ENCODE measurements around the gene FAM3A. TPM values are rescaled to one million over a fixed set of nuclear protein-coding genes. Genes with fewer than 3 reads are reported as not detected.
A peak's percentile ranks its signal among the peaks of the same experiment; 100 is the strongest.

FAM3A gene
- total and polyA plus RNA-seq, 9 of the 15 experiments (the other 6 are each of a cell fraction or from before 2014, with no cell fraction given) = 0.75 to 70.6 (median 27.0) TPM

DNA sequence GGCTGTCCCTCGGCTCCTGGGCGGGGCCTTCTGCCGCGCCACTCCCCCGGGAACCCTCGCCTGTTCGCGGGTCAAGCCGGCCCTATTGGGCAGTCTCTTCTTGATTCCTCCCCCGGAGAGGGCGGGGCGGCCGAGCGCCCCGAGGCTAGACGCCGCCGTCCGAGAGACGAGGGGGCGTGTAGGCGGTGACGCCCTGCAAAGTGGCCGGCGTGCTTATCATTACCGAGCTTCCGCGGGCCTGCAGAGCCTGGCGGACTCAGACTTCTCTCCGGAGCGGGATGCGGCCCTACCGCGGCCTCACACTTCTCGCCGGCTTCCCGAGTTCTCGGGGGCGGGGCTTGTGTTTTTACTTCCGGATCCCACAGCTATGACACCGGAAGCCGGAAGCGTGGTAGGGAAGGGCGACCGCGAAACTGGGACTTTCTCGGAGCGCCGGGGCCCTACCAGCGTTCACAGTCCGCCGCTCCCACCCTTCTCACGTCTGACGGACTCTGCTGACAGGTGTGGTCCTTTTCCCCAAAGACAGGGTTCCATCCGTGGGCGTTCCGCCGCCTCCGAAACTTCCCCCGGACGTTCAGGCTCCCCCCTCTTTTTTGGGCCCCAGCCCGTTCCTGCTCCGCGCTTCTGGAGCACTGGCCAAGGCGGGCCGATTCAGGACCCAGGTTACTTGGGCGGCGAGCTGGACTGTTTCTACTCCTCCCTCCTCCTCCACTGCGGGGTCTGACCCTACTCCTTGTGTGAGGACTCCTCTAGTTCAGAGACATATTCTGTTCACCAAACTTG is 31.4 kb upstream of the FAM3A start, which contains the start of gene IKBKG (continued):
- TF ChIP-seq, protein P1, sequence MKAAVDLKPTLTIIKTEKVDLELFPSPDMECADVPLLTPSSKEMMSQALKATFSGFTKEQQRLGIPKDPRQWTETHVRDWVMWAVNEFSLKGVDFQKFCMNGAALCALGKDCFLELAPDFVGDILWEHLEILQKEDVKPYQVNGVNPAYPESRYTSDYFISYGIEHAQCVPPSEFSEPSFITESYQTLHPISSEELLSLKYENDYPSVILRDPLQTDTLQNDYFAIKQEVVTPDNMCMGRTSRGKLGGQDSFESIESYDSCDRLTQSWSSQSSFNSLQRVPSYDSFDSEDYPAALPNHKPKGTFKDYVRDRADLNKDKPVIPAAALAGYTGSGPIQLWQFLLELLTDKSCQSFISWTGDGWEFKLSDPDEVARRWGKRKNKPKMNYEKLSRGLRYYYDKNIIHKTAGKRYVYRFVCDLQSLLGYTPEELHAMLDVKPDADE (conservative IDR thresholded peaks at IDR 0.05; ENCODE audit: control insufficient read depth, low read depth, low read length) = no peak; the same call in 1 of the 2 replicates
- TF ChIP-seq YY1 (IDR thresholded peaks at IDR 0.05; ENCODE audit: borderline replicate concordance in 1 of 3, control insufficient read depth in 1 of 3, extremely low read depth in 1 of 3, insufficient read depth in 3 of 3, insufficient read length in 1 of 3, insufficient replicate concordance in 2 of 3, low read depth in 1 of 3, low read length in 2 of 3) = peak in 1 of 3 experiments; percentile 36
- TF ChIP-seq, protein P2, sequence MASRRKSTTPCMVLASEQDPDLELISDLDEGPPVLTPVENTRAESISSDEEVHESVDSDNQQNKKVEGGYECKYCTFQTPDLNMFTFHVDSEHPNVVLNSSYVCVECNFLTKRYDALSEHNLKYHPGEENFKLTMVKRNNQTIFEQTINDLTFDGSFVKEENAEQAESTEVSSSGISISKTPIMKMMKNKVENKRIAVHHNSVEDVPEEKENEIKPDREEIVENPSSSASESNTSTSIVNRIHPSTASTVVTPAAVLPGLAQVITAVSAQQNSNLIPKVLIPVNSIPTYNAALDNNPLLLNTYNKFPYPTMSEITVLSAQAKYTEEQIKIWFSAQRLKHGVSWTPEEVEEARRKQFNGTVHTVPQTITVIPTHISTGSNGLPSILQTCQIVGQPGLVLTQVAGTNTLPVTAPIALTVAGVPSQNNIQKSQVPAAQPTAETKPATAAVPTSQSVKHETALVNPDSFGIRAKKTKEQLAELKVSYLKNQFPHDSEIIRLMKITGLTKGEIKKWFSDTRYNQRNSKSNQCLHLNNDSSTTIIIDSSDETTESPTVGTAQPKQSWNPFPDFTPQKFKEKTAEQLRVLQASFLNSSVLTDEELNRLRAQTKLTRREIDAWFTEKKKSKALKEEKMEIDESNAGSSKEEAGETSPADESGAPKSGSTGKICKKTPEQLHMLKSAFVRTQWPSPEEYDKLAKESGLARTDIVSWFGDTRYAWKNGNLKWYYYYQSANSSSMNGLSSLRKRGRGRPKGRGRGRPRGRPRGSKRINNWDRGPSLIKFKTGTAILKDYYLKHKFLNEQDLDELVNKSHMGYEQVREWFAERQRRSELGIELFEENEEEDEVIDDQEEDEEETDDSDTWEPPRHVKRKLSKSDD (conservative IDR thresholded peaks at IDR 0.05; ENCODE audit: low read length) = no peak
- TF ChIP-seq, protein P3, sequence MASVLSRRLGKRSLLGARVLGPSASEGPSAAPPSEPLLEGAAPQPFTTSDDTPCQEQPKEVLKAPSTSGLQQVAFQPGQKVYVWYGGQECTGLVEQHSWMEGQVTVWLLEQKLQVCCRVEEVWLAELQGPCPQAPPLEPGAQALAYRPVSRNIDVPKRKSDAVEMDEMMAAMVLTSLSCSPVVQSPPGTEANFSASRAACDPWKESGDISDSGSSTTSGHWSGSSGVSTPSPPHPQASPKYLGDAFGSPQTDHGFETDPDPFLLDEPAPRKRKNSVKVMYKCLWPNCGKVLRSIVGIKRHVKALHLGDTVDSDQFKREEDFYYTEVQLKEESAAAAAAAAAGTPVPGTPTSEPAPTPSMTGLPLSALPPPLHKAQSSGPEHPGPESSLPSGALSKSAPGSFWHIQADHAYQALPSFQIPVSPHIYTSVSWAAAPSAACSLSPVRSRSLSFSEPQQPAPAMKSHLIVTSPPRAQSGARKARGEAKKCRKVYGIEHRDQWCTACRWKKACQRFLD (CRISPR knock-in tag; IDR thresholded peaks at IDR 0.05) = no peak
- TF ChIP-seq RHOXF2B (CRISPR knock-in tag; conservative IDR thresholded peaks at IDR 0.05) = no peak
- TF ChIP-seq, protein P4, sequence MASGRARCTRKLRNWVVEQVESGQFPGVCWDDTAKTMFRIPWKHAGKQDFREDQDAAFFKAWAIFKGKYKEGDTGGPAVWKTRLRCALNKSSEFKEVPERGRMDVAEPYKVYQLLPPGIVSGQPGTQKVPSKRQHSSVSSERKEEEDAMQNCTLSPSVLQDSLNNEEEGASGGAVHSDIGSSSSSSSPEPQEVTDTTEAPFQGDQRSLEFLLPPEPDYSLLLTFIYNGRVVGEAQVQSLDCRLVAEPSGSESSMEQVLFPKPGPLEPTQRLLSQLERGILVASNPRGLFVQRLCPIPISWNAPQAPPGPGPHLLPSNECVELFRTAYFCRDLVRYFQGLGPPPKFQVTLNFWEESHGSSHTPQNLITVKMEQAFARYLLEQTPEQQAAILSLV (tag; IDR thresholded peaks at IDR 0.05) = no peak
- TF ChIP-seq SREBF2 (CRISPR knock-in tag; IDR thresholded peaks at IDR 0.05) = no peak
- TF ChIP-seq HMGN3 (IDR thresholded peaks at IDR 0.05; ENCODE audit: borderline replicate concordance, extremely low read depth, insufficient read length, low read depth, low read length) = peak; percentile 62
- no peak for TF ChIP-seq ETS2 (tag; IDR thresholded peaks at IDR 0.05; ENCODE audit: borderline replicate concordance, poor library complexity, severe bottlenecking)
